Neural progenitor cell (in vitro differentiated cells): Measurements from ENCODE around the gene WFS1. TPM values are rescaled to one million over a fixed set of nuclear protein-coding genes. Genes with fewer than 3 reads are reported as not detected.

Experiments used
- DNase-seq: peaks from one replicate; pipeline ENCODE4 v3.0.0-alpha.2; 2016; ENCODE audit warnings: low spot score
- H2AFZ ChIP-seq: fragments of 200-600 bp; sonication (generic); replicated peaks from 2 replicates; pipeline ENCODE4 v1.6.1; 2016; ENCODE audit warnings: antibody characterized with exemption
- H3F3A ChIP-seq: fragments of 200-600 bp; sonication (generic); 2 replicates; pipeline ENCODE4 v1.6.1; 2016; ENCODE audit warnings: antibody characterized with exemption, low read depth
- H3K27ac ChIP-seq: fragments of 200-600 bp; sonication (generic); 2 replicates; pipeline ENCODE4 v1.5.1; 2016; ENCODE audit warnings: mild to moderate bottlenecking
- H3K27me3 ChIP-seq: fragments of 200-600 bp; sonication (generic); 2 replicates; pipeline ENCODE4 v1.6.1; 2016; ENCODE audit warnings: mild to moderate bottlenecking, moderate library complexity
- H3K36me3 ChIP-seq: fragments of 200-600 bp; sonication (generic); 2 replicates; pipeline ENCODE4 v1.5.1; 2016
- H3K4me1 ChIP-seq: fragments of 200-600 bp; sonication (generic); 2 replicates; pipeline ENCODE4 v1.6.1; 2016; ENCODE audit warnings: mixed run types
- H3K4me2 ChIP-seq: fragments of 200-600 bp; sonication (generic); 2 replicates; pipeline ENCODE4 v1.6.1; 2016
- H3K4me3 ChIP-seq: fragments of 200-600 bp; sonication (generic); 2 replicates; pipeline ENCODE4 v1.5.1; 2016
- H3K79me2 ChIP-seq: fragments of 200-600 bp; sonication (generic); 2 replicates; pipeline ENCODE4 v1.6.1; 2016; ENCODE audit warnings: low read depth
- H3K9ac ChIP-seq: fragments of 200-600 bp; sonication (generic); 2 replicates; pipeline ENCODE4 v1.6.1; 2016
- H3K9me3 ChIP-seq: fragments of 200-600 bp; sonication (generic); 2 replicates; pipeline ENCODE4 v1.5.1; 2016; ENCODE audit warnings: low read depth
- H4K20me1 ChIP-seq: fragments of 200-600 bp; sonication (generic); 2 replicates; pipeline ENCODE4 v1.6.1; 2016; ENCODE audit warnings: low read depth
- H3K27ac Mint-ChIP-seq: 3 replicates; pipeline ENCODE4 v1.8.0; 2021; ENCODE audit warnings: mixed read lengths
- H3K27me3 Mint-ChIP-seq: 2 replicates; pipeline ENCODE4 v1.8.0; 2022; ENCODE audit warnings: low read depth, mild to moderate bottlenecking, inconsistent platforms, moderate library complexity, mixed read lengths; ENCODE audit not compliant: insufficient read depth
- H3K36me3 Mint-ChIP-seq: 3 replicates; pipeline ENCODE4 v1.8.0; 2021; ENCODE audit warnings: mixed read lengths
- H3K4me1 Mint-ChIP-seq: 3 replicates; pipeline ENCODE4 v1.8.0; 2021; ENCODE audit warnings: mixed read lengths
- H3K4me3 Mint-ChIP-seq: 3 replicates; pipeline ENCODE4 v1.8.0; 2021; ENCODE audit warnings: mild to moderate bottlenecking, moderate library complexity, mixed read lengths
- H3K9me3 Mint-ChIP-seq: 3 replicates; pipeline ENCODE4 v1.8.0; 2020; ENCODE audit warnings: mixed read lengths
- CTCF ChIP-seq: fragments of 200-600 bp; sonication (generic); IDR thresholded peaks from 2 replicates; pipeline ENCODE4 v1.5.1; 2017; ENCODE audit warnings: antibody characterized with exemption, mild to moderate bottlenecking
- EZH2 ChIP-seq: fragments of 200-600 bp; sonication (generic); IDR thresholded peaks from 2 replicates; pipeline ENCODE4 v1.6.1; 2017; ENCODE audit warnings: antibody characterized with exemption, mild to moderate bottlenecking, moderate library complexity
- EZH2phosphoT487 ChIP-seq: fragments of 200-600 bp; sonication (generic); IDR thresholded peaks from 2 replicates; pipeline ENCODE4 v1.6.1; 2017; ENCODE audit warnings: antibody characterized with exemption
- total RNA-seq: library from RNA; depleted of rRNA; stranded (reverse); fragments of >200 nt; gene quantifications from 2 replicates; pipeline ENCODE4 v1.2.3, GENCODE V29; 2015; ENCODE audit warnings: low replicate concordance

Gene WFS1
- total RNA-seq, 1 donor from 2014 or later = 8.8 TPM

DNA sequence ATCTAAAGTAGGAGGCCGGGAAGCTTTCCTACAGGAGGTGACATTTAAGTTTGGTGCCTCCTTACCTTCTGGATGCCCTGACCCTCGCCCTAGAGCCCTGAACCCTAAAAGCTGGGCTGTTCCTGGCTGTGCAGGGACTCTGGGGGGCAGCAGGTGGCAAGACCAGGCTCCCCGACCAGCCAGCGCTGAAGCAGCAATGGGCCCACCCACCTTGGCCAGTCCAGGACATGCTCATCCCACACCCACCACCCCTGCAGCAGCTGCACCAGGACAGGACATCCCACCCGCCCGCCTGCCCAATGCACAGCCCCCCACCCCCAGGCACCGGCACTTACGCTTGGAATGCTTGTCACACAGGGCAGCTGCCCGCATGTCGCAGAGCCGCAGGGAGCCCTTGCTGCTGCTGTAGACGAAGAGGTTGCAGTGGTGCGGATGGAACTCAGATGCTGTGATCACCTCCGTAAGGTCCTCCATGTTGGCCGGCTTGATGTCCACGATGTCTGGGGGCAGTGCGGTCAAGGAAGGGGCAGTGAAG lies 77.9 kb downstream of the WFS1 start:
- Mint-ChIP-seq H3K4me3 (no peak overlapping the region), H3K36me3 (peaks cover 2% of the 10 kb centered on the region), H3K4me1 (peaks cover 22% of the 10 kb centered on the region), H3K27ac (no peak overlapping the region), H3K27me3 (peaks cover 18% of the 10 kb centered on the region), H3K9me3 (peaks cover 10% of the 10 kb centered on the region)
- no peaks in the 10 kb centered on the region for H3K27me3 ChIP-seq
- no peak overlapping the region for H3K4me3 ChIP-seq
- H3K4me2 ChIP-seq = no peak overlapping the region
- no peaks in the 10 kb centered on the region for H3K79me2 ChIP-seq
- no peaks in the 10 kb centered on the region for H3F3A ChIP-seq
- peaks cover 8% of the 10 kb centered on the region for H3K4me1 ChIP-seq
- TF ChIP-seq EZH2phosphoT487 (no peak), CTCF (no peak), EZH2 (no peak)
- no peak overlapping the region for H2AFZ ChIP-seq
- peaks cover 4% of the 10 kb centered on the region for H4K20me1 ChIP-seq
- no peak for DNase-seq
- H3K9me3 ChIP-seq = no peaks in the 10 kb centered on the region
- no peak overlapping the region for H3K27ac ChIP-seq
- H3K36me3 ChIP-seq = no peaks in the 10 kb centered on the region
- no peak overlapping the region for H3K9ac ChIP-seq

GRCh38 chr4:6348408-6348807 lies 78.8 kb downstream of the WFS1 start:
- peaks cover 1% of the 10 kb centered on the region for H3K4me1 ChIP-seq
- H3K4me2 ChIP-seq = no peak overlapping the region
- Mint-ChIP-seq H3K4me3 (no peak overlapping the region), H3K9me3 (peaks cover 10% of the 10 kb centered on the region), H3K4me1 (peaks cover 19% of the 10 kb centered on the region), H3K27ac (no peak overlapping the region), H3K27me3 (peaks cover 12% of the 10 kb centered on the region), H3K36me3 (peaks cover 2% of the 10 kb centered on the region)
- no peaks in the 10 kb centered on the region for H4K20me1 ChIP-seq
- H3K27ac ChIP-seq = no peak overlapping the region
- H3K27me3 ChIP-seq = no peaks in the 10 kb centered on the region
- H2AFZ ChIP-seq = no peak overlapping the region
- no peak for TF ChIP-seq CTCF
- TF ChIP-seq EZH2phosphoT487 = no peak
- H3F3A ChIP-seq = no peaks in the 10 kb centered on the region
- DNase-seq = no peak
- no peaks in the 10 kb centered on the region for H3K9me3 ChIP-seq
- no peak overlapping the region for H3K4me3 ChIP-seq
- H3K36me3 ChIP-seq = no peaks in the 10 kb centered on the region
- H3K79me2 ChIP-seq = no peaks in the 10 kb centered on the region
- H3K9ac ChIP-seq = no peak overlapping the region

GRCh38 chr4:6349896-6350603 lies 80.4 kb downstream of the WFS1 start:
- no peak overlapping the region for H3K4me3 ChIP-seq
- no peak overlapping the region for H3K9ac ChIP-seq
- Mint-ChIP-seq H3K36me3 (peaks cover 2% of the 10 kb centered on the region), H3K4me3 (no peak overlapping the region), H3K9me3 (peaks cover 6% of the 10 kb centered on the region), H3K27me3 (peaks cover 11% of the 10 kb centered on the region), H3K4me1 (peaks cover 26% of the 10 kb centered on the region), H3K27ac (peak overlapping the region; percentile 73)
- no peaks in the 10 kb centered on the region for H3K79me2 ChIP-seq
- no peaks in the 10 kb centered on the region for H3K36me3 ChIP-seq
- H3K27ac ChIP-seq = no peak overlapping the region
- no peaks in the 10 kb centered on the region for H3K27me3 ChIP-seq
- DNase-seq = no peak
- no peaks in the 10 kb centered on the region for H3K9me3 ChIP-seq
- no peak for TF ChIP-seq EZH2
- no peak for TF ChIP-seq EZH2phosphoT487
- no peak for TF ChIP-seq CTCF
- no peaks in the 10 kb centered on the region for H3K4me1 ChIP-seq
- no peaks in the 10 kb centered on the region for H3F3A ChIP-seq
- H2AFZ ChIP-seq = no peak overlapping the region
- H4K20me1 ChIP-seq = no peaks in the 10 kb centered on the region
- H3K4me2 ChIP-seq = no peak overlapping the region
